Mesothelial cell of epicardium (in vitro differentiated cells): Measurements from ENCODE around the gene GALNS. TPM values are rescaled to one million over a fixed set of nuclear protein-coding genes. Genes with fewer than 3 reads are reported as not detected.
"Not testable (repeated sequence)": the region's sequence is repeated elsewhere in the genome, so short reads cannot be mapped to it uniquely, and the experiment has no call there.

ENCODE experiments used
- DNase-seq, 2 experiments: peaks; one replicate each; pipeline ENCODE4 v3.0.0; 2021; ENCODE audit warnings: low spot score in 2 of 2; ENCODE audit not compliant: unreplicated experiment in 2 of 2
- H3K27ac Mint-ChIP-seq: 2 replicates; pipeline ENCODE4 v1.8.0; 2021; ENCODE audit warnings: mixed read lengths
- H3K27me3 Mint-ChIP-seq: 2 replicates; pipeline ENCODE4 v1.8.0; 2021; ENCODE audit warnings: low read depth, mixed read lengths
- H3K36me3 Mint-ChIP-seq: 2 replicates; pipeline ENCODE4 v1.8.0; 2021; ENCODE audit warnings: mixed read lengths
- H3K4me1 Mint-ChIP-seq: 2 replicates; pipeline ENCODE4 v1.8.0; 2021; ENCODE audit warnings: mixed read lengths
- H3K4me3 Mint-ChIP-seq: 2 replicates; pipeline ENCODE4 v1.8.0; 2021; ENCODE audit warnings: mild to moderate bottlenecking, moderate library complexity, mixed read lengths
- H3K9me3 Mint-ChIP-seq: 2 replicates; pipeline ENCODE4 v1.8.0; 2021; ENCODE audit warnings: mixed read lengths
- total RNA-seq: library from RNA; stranded (reverse); gene quantifications from 3 replicates; pipeline ENCODE4 v1.2.1, GENCODE V29; 2021
- TF ChIP-seq, protein P1 (sequence below): fragments of 200-600 bp; sonication (generic); IDR thresholded peaks from one replicate; pipeline ENCODE4 v1.5.0; 2021; ENCODE audit warnings: antibody characterized with exemption; ENCODE audit not compliant: unreplicated experiment

The GALNS gene
- total RNA-seq, 1 donor from 2014 or later = 42.4 TPM

GRCh38 chr16:88892065-88892464 is 35.3 kb upstream of the GALNS start:
- H3K4me3 Mint-ChIP-seq = no peak overlapping the region
- DNase-seq = no peak
- TF ChIP-seq, protein P1, sequence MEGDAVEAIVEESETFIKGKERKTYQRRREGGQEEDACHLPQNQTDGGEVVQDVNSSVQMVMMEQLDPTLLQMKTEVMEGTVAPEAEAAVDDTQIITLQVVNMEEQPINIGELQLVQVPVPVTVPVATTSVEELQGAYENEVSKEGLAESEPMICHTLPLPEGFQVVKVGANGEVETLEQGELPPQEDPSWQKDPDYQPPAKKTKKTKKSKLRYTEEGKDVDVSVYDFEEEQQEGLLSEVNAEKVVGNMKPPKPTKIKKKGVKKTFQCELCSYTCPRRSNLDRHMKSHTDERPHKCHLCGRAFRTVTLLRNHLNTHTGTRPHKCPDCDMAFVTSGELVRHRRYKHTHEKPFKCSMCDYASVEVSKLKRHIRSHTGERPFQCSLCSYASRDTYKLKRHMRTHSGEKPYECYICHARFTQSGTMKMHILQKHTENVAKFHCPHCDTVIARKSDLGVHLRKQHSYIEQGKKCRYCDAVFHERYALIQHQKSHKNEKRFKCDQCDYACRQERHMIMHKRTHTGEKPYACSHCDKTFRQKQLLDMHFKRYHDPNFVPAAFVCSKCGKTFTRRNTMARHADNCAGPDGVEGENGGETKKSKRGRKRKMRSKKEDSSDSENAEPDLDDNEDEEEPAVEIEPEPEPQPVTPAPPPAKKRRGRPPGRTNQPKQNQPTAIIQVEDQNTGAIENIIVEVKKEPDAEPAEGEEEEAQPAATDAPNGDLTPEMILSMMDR = no peak
- H3K36me3 Mint-ChIP-seq = peaks cover 10% of the 10 kb centered on the region
- H3K4me1 Mint-ChIP-seq = no peaks in the 10 kb centered on the region
- no peak overlapping the region for H3K27ac Mint-ChIP-seq
- no peaks in the 10 kb centered on the region for H3K27me3 Mint-ChIP-seq
- no peaks in the 10 kb centered on the region for H3K9me3 Mint-ChIP-seq

- TF ChIP-seq, protein P1 = no peak
- no peak for DNase-seq
- peaks cover 10% of the 10 kb centered on the region for H3K36me3 Mint-ChIP-seq
- H3K4me1 Mint-ChIP-seq = no peaks in the 10 kb centered on the region
- H3K27ac Mint-ChIP-seq = no peak overlapping the region
- H3K9me3 Mint-ChIP-seq = no peaks in the 10 kb centered on the region
- H3K27me3 Mint-ChIP-seq = no peaks in the 10 kb centered on the region
- H3K4me3 Mint-ChIP-seq = no peak overlapping the region
Observed at GRCh38 chr16:88891083-88891482, 34.3 kb upstream of the GALNS start.

DNA sequence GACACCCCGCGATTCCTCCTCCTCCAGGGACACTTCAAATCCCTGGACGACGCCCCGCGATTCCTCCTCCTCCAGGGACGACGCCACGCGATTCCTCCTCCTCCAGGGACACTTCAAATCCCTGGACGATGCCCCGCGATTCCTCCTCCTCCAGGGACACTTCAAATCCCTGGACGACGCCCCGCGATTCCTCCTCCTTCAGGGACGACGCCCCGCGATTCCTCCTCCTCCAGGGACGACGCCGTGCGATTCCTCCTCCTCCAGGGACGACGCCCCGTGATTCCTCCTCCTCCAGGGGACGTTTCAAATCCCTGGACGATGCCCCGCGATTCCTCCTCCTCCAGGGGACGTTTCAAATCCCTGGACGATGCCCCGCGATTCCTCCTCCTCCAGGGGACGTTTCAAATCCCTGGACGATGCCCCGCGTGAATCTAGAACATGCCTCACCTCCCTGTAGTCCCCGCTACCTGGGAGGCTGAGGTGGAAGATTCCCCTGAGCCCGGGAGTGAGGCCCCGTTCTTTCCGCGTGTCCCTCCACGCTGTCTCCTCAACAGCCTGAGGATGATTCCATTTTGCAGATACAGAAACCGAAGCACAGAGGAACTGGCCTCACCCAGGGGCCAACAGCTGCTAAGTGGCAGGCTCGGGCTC is 33.1 kb upstream of the GALNS start:
- H3K36me3 Mint-ChIP-seq, H3K9me3 Mint-ChIP-seq, DNase-seq, H3K4me3 Mint-ChIP-seq, H3K4me1 Mint-ChIP-seq, H3K27ac Mint-ChIP-seq, H3K27me3 Mint-ChIP-seq: not testable (repeated sequence)

DNA sequence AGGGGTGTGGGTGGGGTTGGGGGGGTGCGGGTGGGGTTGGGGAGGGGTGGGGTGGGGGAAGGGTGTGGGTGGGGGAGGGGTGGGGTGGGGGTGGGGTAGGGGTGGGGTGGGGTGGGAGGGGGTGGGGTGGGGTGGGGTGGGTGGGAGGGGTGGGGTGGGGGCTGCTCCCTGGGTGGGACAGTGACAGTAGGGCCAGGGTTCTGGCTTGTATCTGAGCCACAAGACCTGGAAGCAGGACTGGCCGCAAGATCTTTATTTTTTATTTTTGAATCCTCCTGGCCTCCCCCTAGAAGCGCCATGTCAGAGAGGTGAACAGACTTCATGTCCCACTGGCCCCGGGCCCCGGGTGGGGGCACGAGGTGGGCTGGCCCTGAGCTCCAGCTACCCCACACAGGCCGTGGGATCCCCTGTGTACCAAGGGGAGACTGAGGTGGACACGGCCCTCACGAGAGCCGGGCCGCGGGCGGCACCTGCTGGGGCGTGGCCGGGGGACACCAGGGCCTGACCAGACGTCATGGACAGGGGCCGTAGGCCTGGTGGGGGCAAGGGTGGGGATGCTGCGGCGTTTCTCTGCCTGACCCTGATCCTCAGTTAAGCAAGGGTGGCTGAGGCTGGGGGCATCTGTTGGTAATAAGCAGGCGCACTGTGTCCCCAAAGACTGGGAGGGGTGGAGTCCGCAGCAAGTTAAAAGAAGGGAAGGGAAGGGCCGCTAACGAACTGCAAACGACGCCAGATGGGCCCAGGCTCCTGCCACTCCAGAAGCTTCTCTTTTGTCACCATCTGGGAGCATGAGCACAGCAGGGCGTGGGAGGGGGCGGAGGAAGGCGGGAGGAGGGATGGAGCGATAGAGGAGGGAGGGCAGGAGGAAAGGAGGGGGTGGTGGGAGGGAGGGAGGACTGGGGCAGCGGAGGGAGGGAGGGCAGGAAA is 32.0 kb upstream of the GALNS start:
- Mint-ChIP-seq H3K36me3 (peaks cover 10% of the 10 kb centered on the region), H3K27me3 (no peaks in the 10 kb centered on the region), H3K4me1 (no peaks in the 10 kb centered on the region), H3K4me3 (no peak overlapping the region), H3K9me3 (no peaks in the 10 kb centered on the region), H3K27ac (no peak overlapping the region)
- TF ChIP-seq, protein P1 = no peak
- no peak for DNase-seq

- Mint-ChIP-seq H3K9me3 (no peaks in the 10 kb centered on the region), H3K27ac (no peak overlapping the region), H3K4me1 (no peaks in the 10 kb centered on the region), H3K36me3 (peaks cover 10% of the 10 kb centered on the region), H3K27me3 (no peaks in the 10 kb centered on the region), H3K4me3 (no peak overlapping the region)
- no peak for DNase-seq
- TF ChIP-seq, protein P1 = no peak
Observed at GRCh38 chr16:88888057-88888456, 31.3 kb upstream of the GALNS start.
